Activated CD8-positive, alpha-beta memory T cell treated with anti-CD3 and anti-CD28 coated beads, Interleukin-2, amount 50 U/mL, for 24 hours (primary cell): Measurements from ENCODE around the gene ZNF276.
"Not testable (repeated sequence)": the region's sequence is repeated elsewhere in the genome, so short reads cannot be mapped to it uniquely, and the experiment has no call there.

Experiments used
- DNase-seq: peaks from one replicate; pipeline ENCODE4 v3.0.0-alpha.2; 2020; ENCODE audit errors: extremely low read depth

Gene ZNF276

GRCh38 chr16:89738072-89738377, 16.7 kb downstream of the ZNF276 start:
- no peak for DNase-seq

DNA sequence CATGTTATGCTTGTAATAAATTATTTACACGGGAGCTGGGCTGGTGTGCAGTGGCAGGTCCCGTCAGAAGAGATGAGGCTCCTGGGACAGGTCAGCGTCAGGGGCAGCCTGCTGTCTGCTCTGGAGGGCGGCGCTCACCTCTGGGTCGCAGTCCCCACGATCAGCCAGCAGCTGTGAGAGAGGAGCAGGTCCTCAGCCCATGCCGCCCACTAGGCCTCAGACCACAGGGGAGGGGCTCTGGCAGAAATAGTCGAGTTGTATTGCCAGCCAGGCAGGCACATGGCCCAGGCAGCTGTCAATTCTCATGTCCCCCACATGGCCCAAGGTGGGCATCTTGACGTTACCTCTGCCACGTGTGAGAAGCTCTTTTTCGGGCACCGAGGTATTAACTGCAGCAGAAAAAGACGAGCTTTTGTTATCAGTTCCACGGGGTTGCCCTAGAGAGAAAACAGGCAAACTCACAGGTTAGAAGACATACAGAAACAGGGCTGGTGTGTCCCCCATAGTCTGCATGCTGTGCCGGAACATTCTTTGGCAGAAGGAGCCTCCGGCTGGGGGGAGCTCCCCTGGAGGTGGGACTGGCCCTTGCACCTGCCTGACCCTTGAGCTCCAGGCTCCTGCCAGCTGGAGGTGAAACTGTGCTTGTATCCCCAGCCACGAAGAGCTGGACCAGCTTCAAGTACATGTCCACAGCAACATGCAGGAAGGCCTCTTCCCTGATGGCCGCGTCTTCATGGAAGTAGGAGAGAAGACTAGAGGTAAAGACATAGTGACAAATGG, 17.4 kb downstream of the ZNF276 start:
- DNase-seq = no peak

GRCh38 chr16:89739383-89739782, 18.0 kb downstream of the ZNF276 start:
- DNase-seq = no peak

GRCh38 chr16:89741342-89742014, 20.1 kb downstream of the ZNF276 start:
- no peak for DNase-seq

- DNase-seq = no peak
Observed at GRCh38 chr16:89742948-89743347, 21.6 kb downstream of the ZNF276 start.

DNA sequence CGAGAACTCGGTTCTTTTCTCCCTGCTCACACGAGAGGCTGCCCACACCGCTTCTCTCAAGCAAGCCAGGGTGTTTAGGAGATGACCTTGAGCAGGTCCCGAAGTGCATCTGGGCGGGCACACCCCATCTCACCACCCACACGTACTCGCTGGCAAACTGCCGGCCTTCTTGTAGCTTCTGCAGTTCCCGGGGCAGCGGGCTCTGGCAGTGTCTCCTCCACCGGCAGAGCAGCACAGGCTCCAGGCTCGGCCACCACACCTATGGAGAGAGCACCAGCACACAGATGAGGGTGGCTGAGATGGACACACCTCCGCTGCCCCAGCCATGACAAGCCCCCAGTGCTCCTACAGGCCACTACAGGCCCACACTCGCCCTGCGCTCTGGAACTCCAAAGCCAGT, 23.5 kb downstream of the ZNF276 start:
- no peak for DNase-seq

DNA sequence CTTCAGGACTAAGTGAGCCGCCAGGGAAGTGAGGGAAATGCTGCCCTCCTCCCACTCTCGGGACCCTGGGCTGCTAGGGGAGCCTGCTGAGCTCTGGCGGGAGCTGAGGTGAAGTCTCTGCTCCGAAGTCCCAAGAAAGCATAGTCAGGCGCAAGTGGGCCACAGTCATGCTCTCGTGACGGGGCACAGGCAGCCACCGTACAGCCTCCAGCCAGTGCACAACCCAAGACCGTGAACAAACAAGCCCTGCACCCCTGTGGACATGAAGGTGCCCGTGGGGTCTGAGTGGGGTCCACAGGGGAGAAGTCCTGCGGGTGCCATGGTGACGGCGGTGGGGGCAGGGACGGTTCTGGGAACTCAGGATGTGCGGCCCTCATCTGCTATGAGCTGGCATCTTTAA, 24.7 kb downstream of the ZNF276 start:
- DNase-seq = no peak

DNA sequence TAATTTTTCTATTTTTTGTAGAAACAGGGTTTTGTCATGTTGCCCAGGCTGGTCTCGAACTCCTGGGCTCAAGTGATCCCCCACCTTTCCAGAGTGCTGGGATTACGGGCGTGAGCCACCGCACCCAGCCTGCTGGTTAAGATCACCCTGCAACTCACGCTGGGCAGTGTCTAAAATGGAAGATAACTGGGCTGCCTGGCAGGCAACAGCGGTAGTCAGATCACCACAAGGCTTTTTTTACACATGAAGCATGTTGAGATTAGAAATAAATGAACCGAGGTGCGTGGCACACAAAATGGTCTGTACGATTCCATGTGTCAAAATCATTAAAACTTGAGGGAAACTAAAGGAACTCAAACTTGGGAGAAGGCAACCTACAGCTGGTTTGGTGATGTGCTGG, 26.7 kb downstream of the ZNF276 start:
- DNase-seq = no peak

GRCh38 chr16:89748921-89749320, 27.6 kb downstream of the ZNF276 start:
- DNase-seq = no peak

DNA sequence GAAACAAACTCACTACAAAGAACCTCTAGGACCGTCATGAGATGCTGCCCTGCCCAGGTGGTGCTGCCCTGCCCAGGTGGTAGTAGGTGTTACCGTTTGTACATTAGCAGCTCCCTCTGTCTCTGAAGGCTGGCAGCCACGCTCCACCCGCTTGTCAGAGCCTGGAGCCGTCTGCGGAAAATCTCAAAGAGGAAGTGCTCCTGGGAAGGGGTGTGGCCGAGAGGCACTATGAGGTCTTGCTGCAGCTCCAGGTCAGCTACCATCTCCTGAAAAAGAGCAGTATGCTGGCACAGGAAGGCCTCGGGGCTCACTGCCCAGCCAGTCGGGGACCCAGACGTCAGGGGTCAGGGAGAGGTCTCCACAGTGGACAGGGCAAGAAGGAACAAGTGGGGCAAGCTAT, 28.3 kb downstream of the ZNF276 start:
- no peak for DNase-seq

GRCh38 chr16:89759746-89760340, 38.5 kb downstream of the ZNF276 start:
- no peak for DNase-seq

- no peak for DNase-seq
Observed at GRCh38 chr16:89761304-89761922, 40.1 kb downstream of the ZNF276 start.

DNA sequence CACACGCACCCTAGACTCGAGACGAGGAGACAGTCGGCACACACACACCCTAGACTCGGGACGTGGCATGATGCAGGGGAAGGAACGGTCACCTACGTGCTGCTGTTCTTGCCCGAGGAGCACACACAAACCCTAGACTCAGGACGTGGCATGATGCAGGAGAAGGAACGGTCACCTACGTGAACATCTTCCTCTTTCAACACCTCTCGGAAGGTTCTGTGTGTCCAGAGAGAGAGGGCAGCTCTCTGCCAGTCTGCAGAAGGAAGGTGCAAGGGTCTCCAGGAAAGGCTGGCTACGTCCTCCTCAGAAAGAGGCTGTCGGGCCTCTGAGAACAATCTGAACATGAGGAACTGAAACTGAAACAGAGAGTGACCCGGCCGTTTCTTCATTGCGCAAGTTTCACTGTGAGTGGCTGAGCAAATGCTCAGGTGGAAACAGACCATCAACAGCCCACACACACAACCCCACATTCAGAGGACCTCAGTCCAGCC, 43.4 kb downstream of the ZNF276 start:
- DNase-seq = peak; percentile 9

GRCh38 chr16:89765292-89765830, 44.0 kb downstream of the ZNF276 start:
- DNase-seq = no peak

- no peak for DNase-seq
Observed at GRCh38 chr16:89770367-89770766, 49.0 kb downstream of the ZNF276 start.

GRCh38 chr16:89775223-89775622, 53.9 kb downstream of the ZNF276 start:
- DNase-seq = no peak

- DNase-seq = not testable (repeated sequence)
Observed at GRCh38 chr16:89778211-89778610, 56.9 kb downstream of the ZNF276 start.

DNA sequence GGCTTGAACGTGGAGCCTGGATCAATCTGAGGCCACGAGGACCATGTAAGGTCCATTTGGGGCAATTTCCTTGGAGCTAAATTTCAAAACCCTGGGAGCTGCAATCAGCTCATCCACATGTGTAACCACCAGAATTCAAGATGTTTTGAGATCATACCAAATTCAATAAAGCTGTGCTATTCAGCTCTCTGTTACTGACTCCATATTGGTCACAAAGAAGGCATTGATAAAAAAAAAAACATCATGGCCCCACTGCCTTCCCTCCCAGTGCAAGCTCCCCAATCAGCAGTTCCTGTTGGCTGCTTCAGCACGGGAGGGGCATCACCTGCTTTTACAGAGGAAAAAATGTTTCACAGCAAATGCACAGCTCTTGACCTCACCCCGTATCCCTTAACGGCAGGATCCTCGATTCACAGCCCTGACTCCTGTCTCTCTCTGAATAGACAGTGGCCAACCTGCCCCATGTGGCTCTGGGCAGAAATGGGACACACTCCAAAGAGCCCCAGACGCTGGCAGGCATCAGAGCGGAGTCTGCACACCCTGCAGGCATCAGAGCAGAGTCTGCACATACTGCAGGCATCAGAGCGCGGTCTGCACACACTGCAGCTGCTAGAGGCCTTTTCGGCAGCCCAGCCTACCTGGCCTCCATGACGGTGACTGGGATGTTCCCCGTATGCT, 58.0 kb downstream of the ZNF276 start:
- DNase-seq = no peak

- no peak for DNase-seq
Observed at GRCh38 chr16:89779909-89780305, 58.6 kb downstream of the ZNF276 start.

DNA sequence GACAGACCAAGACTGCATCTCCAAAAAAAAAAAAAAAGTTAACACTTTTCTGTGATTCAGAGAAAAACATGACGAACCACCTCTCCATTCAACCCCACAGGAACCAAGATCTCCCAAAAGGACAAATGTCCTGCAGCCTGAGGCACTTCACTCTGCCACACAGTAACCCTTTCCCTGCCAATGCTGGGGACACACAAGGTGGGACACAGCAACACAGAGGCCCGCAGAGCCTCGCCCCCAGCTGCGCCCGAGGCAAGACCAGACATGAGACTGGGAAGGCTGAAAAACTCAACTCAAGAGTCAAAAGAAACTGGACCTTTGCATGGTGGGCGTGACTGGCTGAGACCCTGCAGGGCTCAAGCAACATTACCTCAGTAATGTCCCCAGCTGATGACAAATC, 61.2 kb downstream of the ZNF276 start:
- DNase-seq = no peak

DNA sequence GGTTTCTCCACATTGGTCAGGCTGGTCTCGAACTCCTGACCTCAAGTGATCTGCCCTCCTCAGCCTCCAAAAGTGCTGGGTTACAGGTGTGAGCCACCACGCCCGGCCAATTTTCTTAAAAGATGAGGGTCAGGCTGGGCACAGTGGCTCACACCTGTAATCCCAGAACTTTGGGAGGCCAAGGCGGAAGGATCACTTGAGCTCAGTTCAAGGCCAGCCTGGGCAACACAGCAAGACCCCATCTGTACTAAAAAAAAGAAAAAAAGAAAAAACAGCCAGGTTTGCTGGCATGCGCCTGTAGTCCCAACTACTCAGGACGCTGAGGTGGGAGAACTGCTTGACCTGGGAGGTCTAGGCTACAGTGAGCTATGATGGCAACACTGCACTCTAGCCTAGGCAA, 62.6 kb downstream of the ZNF276 start:
- not testable (repeated sequence) for DNase-seq

GRCh38 chr16:89784406-89784805, 63.1 kb downstream of the ZNF276 start:
- no peak for DNase-seq
